ENCODE data around the gene C16orf92.

Gene C16orf92

GRCh38 chr16:29989111-29989858 is 33.7 kb upstream of the C16orf92 start:
- DNase-seq: no peak

GRCh38 chr16:29990034-29990433 is 33.0 kb upstream of the C16orf92 start:
- DNase-seq: no peak

DNA sequence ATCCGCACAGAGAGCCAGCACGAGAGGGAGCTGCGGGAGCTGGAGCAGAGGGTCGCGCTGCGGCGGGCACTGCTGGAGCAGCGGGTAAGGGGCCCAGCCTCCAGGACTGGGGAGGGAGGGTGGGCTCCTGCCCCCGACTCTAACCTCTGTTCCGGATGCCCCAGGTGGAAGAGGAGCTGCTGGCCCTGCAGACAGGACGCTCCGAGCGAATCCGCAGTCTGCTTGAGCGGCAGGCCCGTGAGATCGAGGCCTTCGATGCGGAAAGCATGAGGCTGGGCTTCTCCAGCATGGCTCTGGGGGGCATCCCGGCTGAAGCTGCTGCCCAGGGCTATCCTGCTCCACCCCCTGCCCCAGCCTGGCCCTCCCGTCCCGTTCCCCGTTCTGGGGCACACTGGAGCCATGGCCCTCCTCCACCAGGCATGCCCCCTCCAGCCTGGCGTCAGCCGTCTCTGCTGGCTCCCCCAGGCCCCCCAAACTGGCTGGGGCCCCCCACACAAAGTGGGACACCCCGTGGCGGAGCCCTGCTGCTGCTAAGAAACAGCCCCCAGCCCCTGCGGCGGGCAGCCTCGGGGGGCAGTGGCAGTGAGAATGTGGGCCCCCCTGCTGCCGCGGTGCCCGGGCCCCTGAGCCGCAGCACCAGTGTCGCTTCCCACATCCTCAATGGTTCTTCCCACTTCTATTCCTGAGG is 32.0 kb upstream of the C16orf92 start:
- DNase-seq: no peak

DNA sequence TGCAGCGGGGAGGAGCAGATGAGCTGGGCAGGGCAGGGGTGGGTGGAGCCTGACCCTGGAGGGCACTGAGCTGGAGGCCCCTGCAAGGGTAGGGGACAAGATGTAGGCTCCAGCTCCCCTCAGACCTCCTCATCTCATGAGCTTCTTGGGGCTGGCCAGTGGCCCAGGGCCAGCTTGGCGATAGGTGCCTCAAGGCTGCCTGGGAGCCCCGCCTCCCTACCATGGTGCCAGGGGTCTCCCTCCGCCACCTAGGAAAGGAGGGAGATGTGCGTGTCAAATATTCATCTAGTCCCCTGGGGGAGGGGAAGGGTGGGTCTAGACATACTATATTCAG is 31.5 kb upstream of the C16orf92 start:
- no peak for DNase-seq

- no peak for DNase-seq
Measured at GRCh38 chr16:29992344-29992967, 30.5 kb upstream of the C16orf92 start.

GRCh38 chr16:29993191-29993902 is 29.7 kb upstream of the C16orf92 start:
- DNase-seq: no peak

GRCh38 chr16:29993903-29994599 is 28.9 kb upstream of the C16orf92 start:
- no peak for DNase-seq

DNA sequence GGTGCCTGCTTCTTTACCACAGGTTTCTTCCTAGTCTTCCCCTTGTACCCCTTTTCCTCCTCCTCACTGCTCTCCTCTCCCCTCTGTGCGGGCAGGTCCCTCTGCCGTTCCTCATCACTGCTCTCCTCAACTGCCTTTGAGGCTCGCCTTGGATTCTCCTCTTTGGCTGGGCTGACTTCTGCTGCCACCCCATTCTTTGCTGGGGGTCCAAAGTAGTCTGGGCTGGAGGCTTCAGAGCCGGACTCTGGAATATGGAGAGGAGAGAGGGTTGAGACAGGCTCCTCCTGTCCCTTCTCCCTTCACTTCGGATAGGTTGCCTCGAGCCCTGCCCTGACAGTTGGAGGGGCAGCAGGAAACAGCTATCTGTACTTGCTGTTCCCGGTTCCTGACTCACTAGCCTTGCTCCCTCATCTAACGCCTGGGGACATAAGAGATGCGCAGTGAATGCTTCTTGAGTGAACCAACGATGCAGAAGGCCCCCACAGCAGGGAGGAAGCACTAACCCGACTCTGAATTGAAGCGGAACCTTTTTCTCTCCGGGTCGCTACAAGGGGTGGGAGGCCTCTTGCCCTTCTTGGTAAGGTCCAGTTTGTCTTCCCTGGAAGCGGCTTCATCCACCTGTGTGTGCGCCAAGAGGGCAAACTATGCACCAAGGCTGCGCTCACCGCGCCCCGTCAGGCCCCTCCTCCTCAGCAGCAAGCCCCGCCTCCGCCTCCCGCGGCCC is 28.2 kb upstream of the C16orf92 start:
- no peak for DNase-seq

- DNase-seq: peak; percentile 94
Measured at GRCh38 chr16:29995324-29995910, 27.6 kb upstream of the C16orf92 start, which contains the start of gene HIRIP3. Gene HIRIP3 (minus strand): TSS chr16:29995617. CDS start chr16:29995605, 12 bp downstream.

- DNase-seq: peak; percentile 99
Measured at GRCh38 chr16:29995911-29996765, 26.9 kb upstream of the C16orf92 start, which contains the start of gene INO80E. Gene INO80E (plus strand): TSS chr16:29996241. CDS start chr16:29996311, 70 bp downstream.

- no peak for DNase-seq
Measured at GRCh38 chr16:29996766-29997250, 26.2 kb upstream of the C16orf92 start.

DNA sequence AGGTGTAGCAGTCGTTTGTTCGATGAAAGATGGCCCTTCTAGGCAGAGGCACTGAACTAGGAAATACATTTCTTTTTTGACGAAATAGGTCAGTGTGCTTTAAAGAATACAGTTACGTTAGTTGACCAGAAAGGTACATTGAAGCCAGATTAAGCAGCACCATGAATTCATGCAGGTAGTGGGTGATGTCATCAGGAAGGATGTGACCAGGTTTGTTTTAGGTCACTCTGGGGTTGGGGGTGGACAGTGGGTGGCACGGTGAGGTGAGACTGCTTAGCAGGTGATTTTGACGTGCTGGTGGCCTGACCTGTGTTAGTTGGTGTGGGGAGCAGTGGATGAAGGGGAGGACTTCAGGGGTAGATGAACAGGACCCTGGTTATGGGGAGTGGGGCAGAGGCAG is 23.4 kb upstream of the C16orf92 start:
- DNase-seq: no peak

DNA sequence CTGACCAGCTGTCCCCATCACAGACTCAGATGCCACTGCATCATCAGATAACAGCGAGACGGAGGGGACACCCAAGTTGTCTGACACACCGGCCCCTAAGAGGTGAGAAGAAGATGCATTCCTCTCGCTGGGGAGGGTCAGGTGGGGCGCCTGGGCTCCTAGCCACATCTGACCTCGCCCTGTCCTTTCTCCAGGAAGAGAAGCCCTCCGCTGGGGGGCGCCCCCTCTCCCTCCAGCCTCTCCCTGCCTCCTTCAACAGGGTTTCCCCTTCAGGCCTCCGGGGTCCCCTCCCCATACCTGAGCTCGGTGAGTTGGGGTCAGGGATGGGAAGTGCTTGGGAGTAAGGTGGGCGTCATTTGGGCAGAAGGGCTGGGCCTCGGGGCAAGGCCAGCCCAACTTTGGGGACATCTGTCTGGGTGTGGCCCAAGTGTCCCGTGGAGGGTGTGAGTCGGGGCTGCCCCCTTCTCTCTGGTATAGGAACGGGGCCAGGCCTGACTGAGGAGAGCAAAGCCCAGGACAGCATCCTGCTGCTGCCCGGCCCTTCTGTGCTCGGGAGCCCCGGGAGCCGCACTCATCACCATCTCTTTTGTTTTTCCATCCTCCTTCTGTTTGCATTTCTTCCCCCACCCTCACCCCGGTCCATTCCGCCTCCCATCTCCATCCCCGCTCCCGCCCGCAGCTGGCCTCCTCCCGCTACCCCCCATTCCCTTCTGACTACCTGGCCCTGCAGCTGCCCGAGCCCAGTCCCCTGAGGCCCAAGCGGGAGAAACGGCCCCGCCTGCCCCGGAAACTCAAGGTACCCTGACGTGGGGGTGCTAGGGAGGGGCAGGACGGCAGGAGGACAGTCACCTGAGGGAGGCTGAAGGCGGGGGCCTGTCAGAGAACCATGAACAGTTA is 22.0 kb upstream of the C16orf92 start:
- no peak for DNase-seq

- no peak for DNase-seq
Measured at GRCh38 chr16:30002614-30003346, 20.2 kb upstream of the C16orf92 start.

GRCh38 chr16:30003670-30004423 is 19.2 kb upstream of the C16orf92 start:
- DNase-seq: no peak

DNA sequence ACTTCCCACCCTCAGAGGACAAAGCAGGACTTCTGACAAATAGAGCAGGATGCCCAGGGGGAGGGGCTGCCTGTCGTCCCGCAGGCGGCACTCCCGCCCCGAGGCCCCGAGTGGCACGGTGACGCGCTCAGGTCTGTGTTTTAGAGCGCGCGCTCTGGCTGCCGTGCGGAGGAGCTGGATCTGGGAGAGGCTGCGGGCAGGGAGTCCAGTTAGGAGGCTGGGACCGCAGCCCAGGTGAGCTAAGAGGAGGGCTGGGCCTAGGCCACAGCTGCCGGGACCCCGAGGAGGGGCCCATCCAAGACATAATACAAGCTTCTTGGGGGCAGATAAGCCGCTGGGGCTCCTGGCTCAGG is 18.6 kb upstream of the C16orf92 start:
- no peak for DNase-seq

DNA sequence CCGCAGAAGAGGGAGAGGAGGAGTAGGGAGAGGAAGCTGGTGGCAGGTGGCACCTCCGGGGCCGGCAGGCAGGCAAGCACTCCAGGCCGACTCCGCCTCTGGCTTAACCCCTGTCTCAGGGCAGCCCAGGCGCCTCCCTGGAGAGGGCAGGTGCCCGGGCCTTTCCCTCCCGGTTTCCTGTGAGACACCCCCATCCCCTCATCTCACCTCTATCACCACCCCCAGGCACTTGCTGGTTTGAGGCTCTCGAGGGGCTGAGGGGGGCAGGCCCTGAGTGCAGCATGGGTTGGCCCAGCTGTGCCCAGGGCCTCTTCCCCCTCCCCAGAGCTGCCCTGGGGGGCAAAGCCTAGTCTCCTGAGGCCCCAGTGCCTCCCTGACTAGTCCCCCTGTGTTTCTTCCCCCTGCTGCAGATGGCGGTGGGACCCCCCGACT is 18.2 kb upstream of the C16orf92 start:
- DNase-seq: no peak
